Activated CD8-positive, alpha-beta memory T cell treated with anti-CD3 and anti-CD28 coated beads, Interleukin-2, amount 10 ng/mL, durations not matched to agents 7 days and 5 days (primary cell): Measurements from ENCODE around the gene ZNF410. TPM values are rescaled to one million over a fixed set of nuclear protein-coding genes. Genes with fewer than 3 reads are reported as not detected.

Experiments used
- ATAC-seq: fragments of 150-1000 bp; cut with Tn5 transposase; one replicate; pipeline ENCODE4 v1.10.0; 2021; ENCODE audit warnings: moderate library complexity
- CTCF ChIA-PET: fragments of 350-600 bp; sonication (Branson Sonifier 250); formaldehyde crosslinking; loops from one replicate; lab custom pipeline; 2021; ENCODE audit warnings: antibody characterized with exemption; lab: Charles Lee
- DNase-seq: peaks from one replicate; pipeline ENCODE4 v3.0.0-alpha.2; 2020
- H3K27ac Mint-ChIP-seq: one replicate; pipeline ENCODE4 v1.8.0; 2021; ENCODE audit warnings: mild to moderate bottlenecking, mixed read lengths
- H3K27me3 Mint-ChIP-seq: one replicate; pipeline ENCODE4 v1.8.0; 2021; ENCODE audit warnings: mixed read lengths
- H3K36me3 Mint-ChIP-seq: one replicate; pipeline ENCODE4 v1.8.0; 2021; ENCODE audit warnings: mild to moderate bottlenecking, mixed read lengths
- H3K4me1 Mint-ChIP-seq: one replicate; pipeline ENCODE4 v1.8.0; 2021; ENCODE audit warnings: mixed read lengths
- H3K4me3 Mint-ChIP-seq: one replicate; pipeline ENCODE4 v1.8.0; 2021; ENCODE audit warnings: mild to moderate bottlenecking, moderate library complexity, mixed read lengths
- H3K9me3 Mint-ChIP-seq: one replicate; pipeline ENCODE4 v1.8.0; 2022; ENCODE audit warnings: low read depth, mixed read lengths
- total RNA-seq, 2 experiments: library from RNA; stranded (reverse); gene quantifications; one replicate each; pipeline ENCODE4 v1.2.3, GENCODE V29; 2021

Gene ZNF410
- total RNA-seq, 2 experiments from 2014 or later, result 55.1 to 58.1 TPM

DNA sequence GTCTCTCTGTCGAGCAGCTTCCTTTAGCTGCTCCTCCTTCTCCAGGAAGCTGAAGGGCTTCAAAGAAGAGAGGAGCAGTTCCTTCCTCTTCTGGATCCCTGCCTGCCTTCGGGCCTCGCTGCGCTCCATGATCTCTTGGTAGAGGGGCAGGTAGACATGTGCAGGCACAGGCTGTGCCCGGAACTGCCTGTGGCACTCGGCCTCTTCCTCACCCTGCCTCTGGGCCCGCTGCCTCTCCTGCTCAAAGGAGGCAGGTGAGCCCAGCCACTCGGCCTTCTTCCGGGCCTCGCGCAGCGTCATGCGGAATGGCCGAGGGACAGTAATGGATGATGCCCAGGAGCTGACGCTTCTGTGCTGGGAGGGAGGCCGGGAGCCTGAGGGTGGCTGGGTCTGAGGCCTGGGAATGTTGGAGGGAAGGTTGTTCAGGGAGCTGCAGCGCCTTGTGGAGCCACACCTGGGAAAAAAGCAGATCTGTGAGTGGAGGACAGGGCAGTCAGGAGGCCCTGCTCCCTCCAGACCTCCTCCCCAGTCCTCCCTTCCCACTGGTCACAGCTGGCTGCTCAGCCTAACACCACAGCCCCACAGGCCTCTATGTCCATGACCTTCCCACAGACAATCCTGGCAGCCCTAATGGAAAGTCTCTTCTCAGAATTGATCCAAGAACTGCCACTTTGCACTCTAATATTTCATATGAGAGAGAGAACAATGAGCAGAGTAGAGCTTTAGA is 57.9 kb downstream of the ZNF410 start:
- CTCF ChIA-PET, result no interaction called here
- Mint-ChIP-seq H3K27ac (no peak overlapping the region), H3K4me1 (peaks cover 14% of the 10 kb centered on the region), H3K27me3 (no peaks in the 10 kb centered on the region), H3K9me3 (no peaks in the 10 kb centered on the region), H3K36me3 (no peaks in the 10 kb centered on the region), H3K4me3 (no peak overlapping the region)
- DNase-seq (no peak), ATAC-seq (no peak)

DNA sequence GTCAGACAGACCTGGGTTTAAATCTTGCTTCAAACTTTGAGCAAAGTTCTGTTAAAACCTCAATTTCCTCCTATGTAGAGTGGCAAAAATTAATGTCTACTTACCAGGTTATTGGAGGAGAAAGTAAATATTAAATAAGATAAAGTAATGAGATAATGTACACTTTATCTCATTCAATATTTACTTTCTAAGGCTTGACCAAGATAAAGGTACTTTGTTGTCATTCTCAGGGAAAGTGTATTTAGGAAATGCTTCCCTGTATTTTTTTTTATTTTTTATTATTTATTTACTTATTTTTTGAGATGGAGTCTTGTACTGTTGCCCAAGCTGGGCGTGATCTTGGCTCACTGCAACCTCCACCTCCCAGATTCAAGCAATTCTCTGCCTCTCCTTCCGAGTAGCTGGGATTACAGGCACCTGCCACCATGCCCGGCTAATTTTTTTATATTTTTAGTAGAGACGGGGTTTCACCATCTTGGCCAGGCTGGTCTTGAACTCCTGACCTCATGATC is 58.6 kb downstream of the ZNF410 start:
- ATAC-seq (no peak), DNase-seq (no peak)
- Mint-ChIP-seq H3K9me3 (no peaks in the 10 kb centered on the region), H3K36me3 (no peaks in the 10 kb centered on the region), H3K27ac (no peak overlapping the region), H3K4me3 (no peak overlapping the region), H3K27me3 (no peaks in the 10 kb centered on the region), H3K4me1 (peaks cover 20% of the 10 kb centered on the region)
- CTCF ChIA-PET, result no interaction called here

GRCh38 chr14:73949752-73950734 is 63.4 kb downstream of the ZNF410 start, which contains the start of the genes COQ6 and FAM161B:
TSS of gene COQ6 (plus strand) at chr14:73950302. CDS start at chr14:73950333, 31 bp downstream.
TSS of gene FAM161B (minus strand) at chr14:73950094. CDS start at chr14:73950026, 68 bp downstream.
- peaks cover 32% of the 10 kb centered on the region for H3K4me1 Mint-ChIP-seq
- no peaks in the 10 kb centered on the region for H3K27me3 Mint-ChIP-seq
- H3K27ac Mint-ChIP-seq, result peak within 1 kb of the TSS; percentile 88
- H3K36me3 Mint-ChIP-seq, result peaks cover 6% of the 10 kb centered on the region
- CTCF ChIA-PET, result interaction anchor here (0.7 to 1.3 kb wide), 6 partner anchors 13 to 379 kb away, joined by 3 to 5 read pairs (median 3); no protein-coding TSS in a partner anchor
- H3K9me3 Mint-ChIP-seq, result no peaks in the 10 kb centered on the region
- peak; percentile 96 for ATAC-seq
- peak within 1 kb of the TSS; percentile 98 for H3K4me3 Mint-ChIP-seq
- peak; percentile 96 for DNase-seq

DNA sequence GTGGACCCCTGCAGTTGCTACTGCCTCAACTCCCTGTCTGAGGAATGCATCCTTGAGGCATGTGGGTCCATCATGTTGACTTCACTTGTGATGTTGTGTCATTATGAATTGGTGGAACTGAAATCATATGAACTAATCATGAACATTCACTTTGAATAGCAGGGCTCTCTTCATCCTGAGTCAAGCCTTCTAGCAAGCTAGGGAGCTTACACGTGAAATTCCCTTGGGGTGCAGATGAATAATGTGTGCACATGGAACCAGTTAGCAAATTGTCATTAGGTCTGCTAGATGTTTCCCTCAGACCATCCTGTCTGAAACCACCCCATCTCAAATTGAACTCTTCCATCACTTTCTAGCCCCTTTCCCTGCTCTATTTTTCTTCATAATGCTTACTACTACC is 67.1 kb downstream of the ZNF410 start:
- no peak overlapping the region for H3K4me3 Mint-ChIP-seq
- DNase-seq (no peak), ATAC-seq (no peak)
- H3K4me1 Mint-ChIP-seq, result peaks cover 25% of the 10 kb centered on the region
- H3K27me3 Mint-ChIP-seq, result no peaks in the 10 kb centered on the region
- peak overlapping the region; percentile 26 for H3K27ac Mint-ChIP-seq
- CTCF ChIA-PET, result interaction anchor here (0.5 kb wide), 1 partner anchor 383 kb away, joined by 4 read pairs; no protein-coding TSS in a partner anchor
- peaks cover 19% of the 10 kb centered on the region for H3K36me3 Mint-ChIP-seq
- H3K9me3 Mint-ChIP-seq, result no peaks in the 10 kb centered on the region

DNA sequence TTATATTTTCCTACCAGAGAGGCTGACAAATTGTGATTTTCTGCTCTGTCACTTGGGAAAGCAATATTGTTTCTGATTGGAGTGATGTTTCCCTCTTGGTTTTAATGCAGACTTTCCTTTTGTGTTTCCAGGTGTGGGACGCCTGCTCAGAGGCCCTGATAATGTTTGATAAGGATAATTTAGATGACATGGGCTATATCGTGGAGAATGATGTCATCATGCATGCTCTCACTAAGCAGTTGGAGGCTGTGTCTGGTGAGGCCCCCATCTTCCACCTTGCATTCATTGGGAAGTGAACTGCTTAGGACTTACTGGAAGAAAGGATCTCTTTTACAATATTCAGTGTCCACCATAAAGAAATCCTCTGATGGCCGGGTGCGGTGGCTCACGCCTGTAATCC is 69.0 kb downstream of the ZNF410 start:
- no peak for ATAC-seq
- H3K4me3 Mint-ChIP-seq, result no peak overlapping the region
- H3K27me3 Mint-ChIP-seq, result no peaks in the 10 kb centered on the region
- H3K9me3 Mint-ChIP-seq, result no peaks in the 10 kb centered on the region
- H3K36me3 Mint-ChIP-seq, result peaks cover 22% of the 10 kb centered on the region
- DNase-seq, result no peak
- H3K27ac Mint-ChIP-seq, result no peak overlapping the region
- CTCF ChIA-PET, result no interaction called here
- peaks cover 14% of the 10 kb centered on the region for H3K4me1 Mint-ChIP-seq

DNA sequence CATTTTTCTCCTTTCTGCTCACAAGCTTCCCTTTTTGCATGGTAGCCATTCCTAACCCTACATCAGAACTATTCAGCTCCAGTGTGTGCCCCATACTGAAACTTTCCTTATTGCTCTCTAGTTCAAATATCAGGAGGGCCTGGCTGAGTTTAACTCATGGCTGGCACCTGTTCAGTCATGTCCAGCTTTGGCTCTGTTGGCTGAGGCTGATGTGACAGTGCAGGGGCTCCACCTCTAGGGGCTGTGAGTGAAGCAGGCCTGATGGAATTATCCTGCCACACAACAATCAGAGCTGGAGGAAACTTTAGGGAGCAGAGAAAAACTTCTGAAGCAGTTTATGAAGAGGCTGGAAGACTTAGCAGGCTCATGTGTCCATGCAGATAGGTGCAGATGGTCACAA is 71.9 kb downstream of the ZNF410 start:
- Mint-ChIP-seq H3K4me1 (peaks cover 2% of the 10 kb centered on the region), H3K27ac (no peak overlapping the region), H3K27me3 (no peaks in the 10 kb centered on the region), H3K9me3 (no peaks in the 10 kb centered on the region), H3K36me3 (peaks cover 27% of the 10 kb centered on the region), H3K4me3 (no peak overlapping the region)
- CTCF ChIA-PET, result no interaction called here
- DNase-seq (no peak), ATAC-seq (no peak)

DNA sequence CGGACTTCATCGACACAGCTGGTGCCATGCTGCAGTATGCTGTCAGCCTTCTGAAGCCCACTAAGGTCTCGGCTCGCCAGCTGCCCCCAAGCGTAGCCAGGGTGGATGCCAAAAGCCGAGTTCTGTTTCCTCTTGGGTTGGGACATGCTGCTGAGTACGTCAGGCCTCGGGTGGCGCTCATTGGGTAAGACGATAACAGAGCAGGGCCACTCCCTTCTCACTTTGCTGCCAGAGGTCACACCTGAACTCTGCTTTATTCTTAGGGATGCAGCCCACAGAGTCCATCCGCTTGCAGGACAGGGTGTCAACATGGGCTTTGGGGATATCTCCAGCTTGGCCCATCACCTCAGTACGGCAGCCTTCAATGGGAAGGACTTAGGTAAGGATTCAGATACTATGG is 74.5 kb downstream of the ZNF410 start:
- Mint-ChIP-seq H3K4me1 (peaks cover 2% of the 10 kb centered on the region), H3K27ac (no peak overlapping the region), H3K27me3 (no peaks in the 10 kb centered on the region), H3K4me3 (no peak overlapping the region), H3K36me3 (peaks cover 18% of the 10 kb centered on the region), H3K9me3 (no peaks in the 10 kb centered on the region)
- no peak for DNase-seq
- ATAC-seq, result no peak
- CTCF ChIA-PET, result no interaction called here

DNA sequence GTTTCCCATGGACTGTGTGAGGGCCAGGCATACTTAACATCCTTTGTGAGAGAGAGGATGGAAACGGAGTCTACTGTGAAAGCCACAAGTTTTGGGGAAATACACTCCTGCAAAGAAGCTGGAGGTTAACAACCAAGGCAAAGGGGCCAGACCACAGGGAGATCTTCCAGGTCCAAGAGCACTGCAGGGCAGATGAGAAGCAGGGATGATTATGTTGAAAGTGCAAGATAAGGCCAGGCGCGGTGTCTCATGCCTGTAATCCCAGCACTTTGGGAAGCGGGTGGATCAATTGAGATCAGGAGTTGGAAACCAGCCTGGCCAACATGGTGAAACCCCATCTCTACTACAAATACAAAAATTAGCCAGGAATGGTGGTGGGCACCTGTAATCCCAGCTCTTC is 78.6 kb downstream of the ZNF410 start:
- H3K4me3 Mint-ChIP-seq, result no peak overlapping the region
- no peaks in the 10 kb centered on the region for H3K9me3 Mint-ChIP-seq
- no peak for ATAC-seq
- H3K27ac Mint-ChIP-seq, result no peak overlapping the region
- H3K36me3 Mint-ChIP-seq, result peaks cover 25% of the 10 kb centered on the region
- CTCF ChIA-PET, result no interaction called here
- H3K4me1 Mint-ChIP-seq, result peaks cover 2% of the 10 kb centered on the region
- DNase-seq, result no peak
- no peaks in the 10 kb centered on the region for H3K27me3 Mint-ChIP-seq

DNA sequence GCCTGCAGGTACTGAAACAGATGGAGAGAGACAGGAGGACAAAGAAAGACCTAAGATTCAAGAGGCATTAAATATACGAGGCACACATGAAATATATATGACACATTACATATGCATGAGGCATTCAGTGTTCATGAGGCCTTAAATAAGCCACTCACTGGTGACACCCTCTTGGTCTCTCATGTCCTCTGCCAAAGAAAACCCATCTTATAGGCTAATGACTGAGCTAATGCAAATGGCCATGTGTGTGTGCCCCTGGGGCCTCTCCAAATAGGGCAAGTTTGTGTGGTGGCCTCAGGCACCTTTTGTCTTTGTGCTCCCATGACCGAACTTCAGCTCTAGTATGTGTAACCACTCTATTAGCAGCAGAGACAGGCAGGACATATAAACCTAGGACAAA is 82.2 kb downstream of the ZNF410 start:
- H3K27me3 Mint-ChIP-seq, result no peaks in the 10 kb centered on the region
- DNase-seq, result no peak
- no peak for ATAC-seq
- CTCF ChIA-PET, result no interaction called here
- no peaks in the 10 kb centered on the region for H3K9me3 Mint-ChIP-seq
- H3K4me1 Mint-ChIP-seq, result no peaks in the 10 kb centered on the region
- no peak overlapping the region for H3K27ac Mint-ChIP-seq
- peaks cover 18% of the 10 kb centered on the region for H3K36me3 Mint-ChIP-seq
- no peak overlapping the region for H3K4me3 Mint-ChIP-seq

DNA sequence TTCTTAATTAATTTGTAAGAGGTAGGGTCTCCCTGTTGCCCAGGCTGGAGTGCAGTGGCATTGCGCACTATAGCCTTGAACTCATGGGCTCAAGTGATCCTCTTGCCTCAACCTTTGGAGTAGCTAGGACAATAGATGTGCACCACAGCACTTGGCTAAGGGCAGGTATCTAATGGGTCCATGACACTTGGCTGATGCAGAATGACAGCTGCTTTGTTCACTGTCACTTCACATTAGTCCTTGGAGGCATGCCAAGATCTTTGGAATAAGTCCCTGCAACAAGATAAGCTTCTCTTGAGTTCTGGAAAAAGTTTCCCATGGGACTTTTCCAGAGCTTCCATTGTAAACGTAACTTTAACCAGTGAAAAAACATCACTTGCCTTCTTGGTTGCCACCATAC is 86.8 kb downstream of the ZNF410 start:
- DNase-seq, result no peak
- H3K9me3 Mint-ChIP-seq, result no peaks in the 10 kb centered on the region
- peaks cover 13% of the 10 kb centered on the region for H3K36me3 Mint-ChIP-seq
- H3K27ac Mint-ChIP-seq, result no peak overlapping the region
- CTCF ChIA-PET, result no interaction called here
- H3K27me3 Mint-ChIP-seq, result no peaks in the 10 kb centered on the region
- no peaks in the 10 kb centered on the region for H3K4me1 Mint-ChIP-seq
- ATAC-seq, result no peak
- H3K4me3 Mint-ChIP-seq, result no peak overlapping the region

GRCh38 chr14:73976125-73976524 is 89.5 kb downstream of the ZNF410 start:
- DNase-seq (no peak), ATAC-seq (no peak)
- Mint-ChIP-seq H3K27ac (no peak overlapping the region), H3K4me3 (no peak overlapping the region), H3K36me3 (peaks cover 6% of the 10 kb centered on the region), H3K9me3 (no peaks in the 10 kb centered on the region), H3K27me3 (no peaks in the 10 kb centered on the region), H3K4me1 (no peaks in the 10 kb centered on the region)
- CTCF ChIA-PET, result no interaction called here

DNA sequence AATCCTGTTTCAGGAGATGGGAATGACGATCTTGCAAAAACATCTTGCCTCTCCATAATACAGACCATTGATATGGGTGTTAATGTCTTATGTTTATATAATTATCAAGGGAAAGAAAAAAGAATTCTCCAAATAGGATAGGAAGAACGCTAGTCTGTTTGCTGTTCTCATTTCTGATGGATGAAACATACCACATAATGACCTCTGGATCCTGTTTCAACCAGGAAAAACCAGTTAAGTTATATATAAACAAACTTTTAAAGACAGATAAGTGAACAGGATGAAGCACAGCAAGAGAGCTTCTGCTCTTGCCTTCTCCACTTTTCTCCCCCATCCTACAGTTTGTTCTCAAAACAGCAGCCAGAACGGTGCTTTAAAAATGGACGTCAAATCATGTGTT is 91.2 kb downstream of the ZNF410 start:
- no peak overlapping the region for H3K27ac Mint-ChIP-seq
- H3K4me1 Mint-ChIP-seq, result no peaks in the 10 kb centered on the region
- H3K27me3 Mint-ChIP-seq, result no peaks in the 10 kb centered on the region
- no peaks in the 10 kb centered on the region for H3K9me3 Mint-ChIP-seq
- ATAC-seq (no peak), DNase-seq (no peak)
- no peak overlapping the region for H3K4me3 Mint-ChIP-seq
- peaks cover 6% of the 10 kb centered on the region for H3K36me3 Mint-ChIP-seq
- CTCF ChIA-PET, result interaction anchor here (1.4 kb wide), 1 partner anchor 28 kb away, joined by 3 read pairs; the partner anchor contains the start of genes COQ6 and FAM161B
